Naive thymus-derived CD8-positive, alpha-beta T cell (primary cell): ENCODE data around the gene SLC43A1. TPM values are rescaled to one million over a fixed set of nuclear protein-coding genes. Genes with fewer than 3 reads are reported as not detected.
"Not testable (repeated sequence)": the region's sequence is repeated elsewhere in the genome, so short reads cannot be mapped to it uniquely, and the experiment has no call there.

Experiments used
- ATAC-seq, 2 donors: fragments of 150-1000 bp; cut with Tn5 transposase in 1 of 2; sonication (Bioruptor Pico), chemical (Tn5 transposase) in 1 of 2; 1 replicate in 1 of 2; 2 replicates in 1 of 2; pipeline ENCODE4 v1.10.0; 2021; ENCODE audit warnings: mild to moderate bottlenecking in 2 of 2, moderate library complexity in 2 of 2
- POLR2A ChIA-PET: fragments of 350-600 bp; sonication (Branson Sonifier 250); formaldehyde crosslinking; loops from one replicate; lab custom pipeline; 2021; ENCODE audit warnings: antibody characterized with exemption; lab: Charles Lee
- DNase-seq, 10 donors: peaks; one replicate each; pipeline versions ENCODE4 v3.0.0 to v3.0.0-alpha.2; 2020 to 2022
- H3K27ac Mint-ChIP-seq, 10 donors: one replicate each; pipeline ENCODE4 v1.8.0; 2020 to 2022; ENCODE audit warnings: mild to moderate bottlenecking in 10 of 10, mixed read lengths in 10 of 10, moderate library complexity in 4 of 10, inconsistent platforms in 1 of 10
- H3K27me3 Mint-ChIP-seq, 5 donors: one replicate each; pipeline ENCODE4 v1.8.0; 2021 to 2022; ENCODE audit warnings: mixed read lengths in 5 of 5
- H3K36me3 Mint-ChIP-seq, 3 donors: one replicate each; pipeline ENCODE4 v1.8.0; 2020 to 2022; ENCODE audit warnings: mixed read lengths in 3 of 3, mild to moderate bottlenecking in 2 of 3, inconsistent platforms in 1 of 3
- H3K4me1 Mint-ChIP-seq, 4 donors: one replicate each; pipeline ENCODE4 v1.8.0; 2021 to 2022; ENCODE audit warnings: mixed read lengths in 4 of 4
- H3K4me3 Mint-ChIP-seq, 10 donors: one replicate each; pipeline ENCODE4 v1.8.0; 2020 to 2022; ENCODE audit warnings: mild to moderate bottlenecking in 10 of 10, mixed read lengths in 10 of 10, moderate library complexity in 6 of 10, inconsistent platforms in 1 of 10
- H3K9me3 Mint-ChIP-seq, 9 donors: one replicate each; pipeline ENCODE4 v1.8.0; 2020 to 2022; ENCODE audit warnings: mixed read lengths in 9 of 9, mild to moderate bottlenecking in 3 of 9, inconsistent platforms in 1 of 9, moderate library complexity in 1 of 9
- polyA plus RNA-seq, 3 donors: library from polyadenylated mRNA; unstranded; fragments of 300-500 nt; fragmentation: Illumina TruSeq; gene quantifications; one replicate each; pipeline ENCODE4 v1.2.3, GENCODE V29; 2021
- total RNA-seq, 8 experiments: library from RNA in 2 of 8; stranded (reverse) in 2 of 8; gene quantifications; one replicate each; pipeline ENCODE4 v1.2.3 and lab custom pipeline; 2021 to 2026

Gene SLC43A1
- total and polyA plus RNA-seq, 5 experiments from 2014 or later, result 15.3 to 27.8 (median 23.2) TPM

- H3K4me3 Mint-ChIP-seq, result no peak overlapping the region
- ATAC-seq (no peak), DNase-seq (no peak)
- POLR2A ChIA-PET, result no interaction called here
- no peak overlapping the region for H3K27ac Mint-ChIP-seq
- H3K4me1 Mint-ChIP-seq, result peaks cover 4 to 14% (median 13%) of the 10 kb centered on the region in 4 donors
- H3K9me3 Mint-ChIP-seq, result no peaks in the 10 kb centered on the region
- peaks cover 7 to 19% (median 15%) of the 10 kb centered on the region in 5 donors for H3K27me3 Mint-ChIP-seq
- H3K36me3 Mint-ChIP-seq, result no peaks in the 10 kb centered on the region
Measured at GRCh38 chr11:57453543-57454177, 61.8 kb downstream of the SLC43A1 start.

GRCh38 chr11:57446055-57446454 is 69.4 kb downstream of the SLC43A1 start:
- Mint-ChIP-seq H3K27ac (no peak overlapping the region), H3K9me3 (no peaks in the 10 kb centered on the region), H3K36me3 (no peaks in the 10 kb centered on the region), H3K4me1 (no peaks in the 10 kb centered on the region), H3K27me3 (peaks cover 3 to 20% (median 12%) of the 10 kb centered on the region in 5 donors), H3K4me3 (no peak overlapping the region)
- DNase-seq (no peak), ATAC-seq (no peak)
- POLR2A ChIA-PET, result no interaction called here

- H3K4me1 Mint-ChIP-seq, ATAC-seq, H3K4me3 Mint-ChIP-seq, POLR2A ChIA-PET, DNase-seq, H3K36me3 Mint-ChIP-seq, H3K9me3 Mint-ChIP-seq, H3K27ac Mint-ChIP-seq: not testable (repeated sequence)
- H3K27me3 Mint-ChIP-seq, result peaks cover 3 to 20% (median 12%) of the 10 kb centered on the region in 5 donors
Measured at GRCh38 chr11:57445122-57445394, 70.4 kb downstream of the SLC43A1 start.

GRCh38 chr11:57444362-57445121 is 71.0 kb downstream of the SLC43A1 start:
- Mint-ChIP-seq H3K36me3 (no peaks in the 10 kb centered on the region), H3K9me3 (no peaks in the 10 kb centered on the region), H3K27ac (no peak overlapping the region), H3K4me3 (no peak overlapping the region), H3K4me1 (no peaks in the 10 kb centered on the region), H3K27me3 (peaks cover 3 to 20% (median 12%) of the 10 kb centered on the region in 5 donors)
- ATAC-seq, result no peak
- POLR2A ChIA-PET, result no interaction called here
- no peak for DNase-seq

- Mint-ChIP-seq H3K4me1 (no peaks in the 10 kb centered on the region), H3K9me3 (no peaks in the 10 kb centered on the region), H3K4me3 (no peak overlapping the region), H3K27me3 (peaks cover 0 to 9% (median 7%) of the 10 kb centered on the region in 5 donors), H3K36me3 (no peaks in the 10 kb centered on the region), H3K27ac (peak overlapping the region in 1 of 10 donors; percentile 2)
- POLR2A ChIA-PET, result interaction anchor here (1.5 kb wide), 1 partner anchor 17 kb away, joined by 5 read pairs; no protein-coding TSS in a partner anchor
- ATAC-seq, result no peak
- DNase-seq, result no peak
Measured at GRCh38 chr11:57440744-57441414, 74.6 kb downstream of the SLC43A1 start.

GRCh38 chr11:57439786-57440185 is 75.7 kb downstream of the SLC43A1 start:
- no peaks in the 10 kb centered on the region for H3K9me3 Mint-ChIP-seq
- POLR2A ChIA-PET, result interaction anchor here (1.5 kb wide), 1 partner anchor 18 kb away, joined by 5 read pairs; no protein-coding TSS in a partner anchor

GRCh38 chr11:57438345-57439285 is 76.9 kb downstream of the SLC43A1 start:
- no peak for ATAC-seq
- peaks cover 0 to 2% (median 0%) of the 10 kb centered on the region in 4 donors for H3K4me1 Mint-ChIP-seq
- H3K9me3 Mint-ChIP-seq, result no peaks in the 10 kb centered on the region
- no peak for DNase-seq
- no peaks in the 10 kb centered on the region for H3K27me3 Mint-ChIP-seq
- H3K27ac Mint-ChIP-seq, result peak overlapping the region in 1 of 10 donors; percentile 48
- H3K4me3 Mint-ChIP-seq, result no peak overlapping the region
- POLR2A ChIA-PET, result no interaction called here
- H3K36me3 Mint-ChIP-seq, result no peaks in the 10 kb centered on the region

More at GRCh38 chr11:57439786-57440185, 75.7 kb downstream of the SLC43A1 start:
- ATAC-seq (no peak), DNase-seq (no peak)
- no peaks in the 10 kb centered on the region for H3K36me3 Mint-ChIP-seq
- peaks cover 0 to 2% (median 0%) of the 10 kb centered on the region in 4 donors for H3K4me1 Mint-ChIP-seq
- H3K4me3 Mint-ChIP-seq, result no peak overlapping the region
- H3K27ac Mint-ChIP-seq, result peak overlapping the region in 1 of 10 donors; percentile 71
- H3K27me3 Mint-ChIP-seq, result peaks cover 0 to 4% (median 4%) of the 10 kb centered on the region in 5 donors

GRCh38 chr11:57436031-57436430 is 79.5 kb downstream of the SLC43A1 start:
- Mint-ChIP-seq H3K36me3 (no peaks in the 10 kb centered on the region), H3K9me3 (no peaks in the 10 kb centered on the region), H3K4me1 (peaks cover 0 to 5% (median under 1%) of the 10 kb centered on the region in 4 donors), H3K27ac (no peak overlapping the region), H3K27me3 (no peaks in the 10 kb centered on the region), H3K4me3 (no peak overlapping the region)
- DNase-seq (no peak), ATAC-seq (no peak)
- POLR2A ChIA-PET, result no interaction called here

GRCh38 chr11:57434640-57435546 is 80.6 kb downstream of the SLC43A1 start:
- H3K4me1 Mint-ChIP-seq, result peaks cover 0 to 5% (median under 1%) of the 10 kb centered on the region in 4 donors
- POLR2A ChIA-PET, result no interaction called here
- no peaks in the 10 kb centered on the region for H3K27me3 Mint-ChIP-seq
- no peak overlapping the region for H3K4me3 Mint-ChIP-seq
- no peaks in the 10 kb centered on the region for H3K9me3 Mint-ChIP-seq
- no peak overlapping the region for H3K27ac Mint-ChIP-seq
- DNase-seq (no peak), ATAC-seq (no peak)
- H3K36me3 Mint-ChIP-seq, result no peaks in the 10 kb centered on the region
